PFSK-1 (cell line): ENCODE data around the gene LAIR1.

Experiments used
- FOXP2 ChIP-seq: optimal IDR thresholded peaks from 2 replicates; pipeline ENCODE3; 2011; ENCODE audit warnings: borderline replicate concordance, control low read depth, inconsistent platforms; ENCODE audit not compliant: insufficient read depth; ENCODE audit errors: extremely low read length, extremely low read depth
- POLR2AphosphoS5 ChIP-seq: IDR thresholded peaks from 2 replicates; pipeline ENCODE4 v1.6.1; 2012; ENCODE audit warnings: low read depth, mild to moderate bottlenecking, control low read depth, low read length, moderate library complexity
- REST ChIP-seq, 2 experiments: IDR thresholded peaks; 2 replicates each; pipeline versions ENCODE4 v1.6.1 to v1.8.0; 2011 to 2012; ENCODE audit warnings: low read depth in 2 of 2, low read length in 2 of 2, control low read depth in 1 of 2, inconsistent platforms in 1 of 2, mild to moderate bottlenecking in 1 of 2, moderate library complexity in 1 of 2; ENCODE audit not compliant: insufficient read depth in 1 of 2
- SIN3A ChIP-seq: IDR thresholded peaks from 2 replicates; pipeline ENCODE4 v1.6.1; 2012; ENCODE audit warnings: mild to moderate bottlenecking, low read length, moderate library complexity, borderline replicate concordance; ENCODE audit not compliant: insufficient read depth
- TAF1 ChIP-seq: IDR thresholded peaks from 2 replicates; pipeline ENCODE4 v1.6.1; 2012; ENCODE audit warnings: low read length, control low read depth, borderline replicate concordance; ENCODE audit not compliant: insufficient read depth

The LAIR1 gene

DNA sequence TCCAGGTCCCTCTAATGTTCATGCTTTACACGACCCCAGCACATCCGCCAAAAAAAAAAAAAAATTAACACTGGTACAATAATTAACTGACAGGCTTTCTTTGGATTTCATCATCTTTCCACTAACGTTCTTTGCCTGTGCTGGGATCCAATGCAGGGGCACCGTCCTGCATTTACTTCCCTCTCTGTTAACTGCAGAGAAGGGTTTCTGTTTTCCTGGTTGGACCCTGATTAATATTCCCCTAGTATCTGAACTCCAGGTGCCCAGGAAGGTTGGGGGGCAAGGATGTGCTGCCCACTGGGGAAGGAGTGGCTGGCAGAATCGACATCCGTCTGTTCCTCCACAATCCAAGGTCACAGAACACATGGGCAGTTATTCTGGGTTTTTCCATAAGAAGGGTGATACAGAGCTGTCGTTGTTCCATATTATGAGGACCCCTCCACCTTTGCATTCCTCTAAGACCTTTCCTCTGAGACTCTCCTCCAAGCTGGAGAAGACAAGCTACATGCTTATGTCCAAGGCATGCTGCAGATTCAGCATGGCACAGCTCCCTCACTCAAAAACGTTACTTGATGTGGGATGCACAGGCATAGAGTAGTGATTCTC is 4.5 kb upstream of the LAIR1 start:
- TF ChIP-seq TAF1 (no peak), SIN3A (no peak), POLR2AphosphoS5 (no peak), REST (IDR thresholded peaks at IDR 0.05; ENCODE audit: insufficient read depth in 1 of 2, low read depth in 2 of 2, low read length in 2 of 2) (no peak), FOXP2 (no peak)

DNA sequence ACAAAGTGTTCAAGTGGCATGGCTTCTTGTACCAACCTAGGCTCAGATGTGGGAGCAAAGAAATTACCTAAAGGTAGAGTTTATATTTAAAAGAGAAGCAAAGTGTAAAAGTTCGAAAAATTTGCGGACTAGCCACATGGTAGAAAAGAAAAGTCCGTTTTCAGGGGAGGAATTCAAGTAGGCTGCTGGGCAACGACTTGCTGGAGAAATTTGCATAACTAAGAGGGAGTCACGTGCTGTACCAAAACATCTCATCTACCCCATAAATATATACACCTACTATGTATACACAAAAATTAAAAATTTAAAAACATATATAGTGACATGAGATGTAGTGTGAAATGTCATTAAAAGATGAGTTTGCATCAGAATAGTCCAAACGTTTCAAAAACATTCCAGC is 2.1 kb upstream of the LAIR1 start:
- TF ChIP-seq SIN3A (no peak), TAF1 (no peak), FOXP2 (no peak), REST (IDR thresholded peaks at IDR 0.05; ENCODE audit: insufficient read depth in 1 of 2, low read depth in 2 of 2, low read length in 2 of 2) (no peak), POLR2AphosphoS5 (no peak)

DNA sequence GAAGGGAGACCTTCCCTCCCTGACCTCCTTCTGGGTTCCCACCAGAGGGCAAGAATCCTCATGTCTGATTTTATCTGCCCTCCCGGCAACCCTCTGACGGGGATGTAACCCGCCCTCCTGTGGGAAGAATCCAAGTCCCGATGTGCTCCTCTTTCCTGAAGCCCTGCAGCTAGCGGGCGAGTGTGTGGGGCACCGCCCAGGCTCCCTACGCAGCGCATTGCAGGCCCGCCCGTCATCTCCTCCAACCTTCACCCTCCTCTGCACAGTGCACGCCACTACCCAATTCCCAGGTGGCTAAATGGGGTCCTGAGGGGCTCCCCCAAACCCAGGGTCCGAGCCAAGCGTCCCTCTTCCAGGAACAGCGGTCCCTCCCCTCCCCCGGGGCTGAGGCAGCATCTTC is 7.3 kb downstream of the LAIR1 start:
- no peak for TF ChIP-seq REST (IDR thresholded peaks at IDR 0.05; ENCODE audit: insufficient read depth in 1 of 2, low read depth in 2 of 2, low read length in 2 of 2)
- no peak for TF ChIP-seq POLR2AphosphoS5
- TF ChIP-seq FOXP2: no peak

DNA sequence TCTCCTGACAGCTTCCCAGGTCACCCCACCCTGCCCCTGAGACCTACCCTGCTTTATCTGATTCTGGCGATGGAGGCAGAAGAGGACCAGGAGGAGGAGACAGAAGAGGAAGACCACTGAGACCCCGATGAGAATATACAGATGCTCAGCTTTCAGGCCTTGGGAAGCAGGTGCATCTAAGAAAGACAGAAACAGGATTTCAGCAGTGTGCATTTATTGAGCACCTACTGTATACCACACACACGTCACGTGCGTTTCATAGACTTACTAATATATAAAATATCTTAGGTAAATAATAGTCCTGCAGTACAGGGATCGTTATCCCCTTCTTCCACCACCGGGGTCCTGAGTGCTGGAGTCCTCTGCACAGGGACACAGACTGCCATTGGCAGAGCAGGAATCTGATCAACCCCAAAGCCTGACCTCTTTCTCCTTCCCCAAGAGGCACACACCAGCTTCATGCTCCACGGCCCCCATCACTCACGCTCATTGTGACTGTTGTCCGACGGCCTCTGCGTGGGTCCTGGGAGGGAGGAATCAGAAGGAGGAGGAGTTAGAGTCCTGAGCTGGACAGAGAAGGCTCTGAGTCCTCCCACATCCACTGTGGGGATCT is 8.2 kb downstream of the LAIR1 start:
- TF ChIP-seq SIN3A: no peak
- TF ChIP-seq TAF1: no peak
- TF ChIP-seq FOXP2: no peak
- no peak for TF ChIP-seq POLR2AphosphoS5
- no peak for TF ChIP-seq REST (IDR thresholded peaks at IDR 0.05; ENCODE audit: insufficient read depth in 1 of 2, low read depth in 2 of 2, low read length in 2 of 2)

DNA sequence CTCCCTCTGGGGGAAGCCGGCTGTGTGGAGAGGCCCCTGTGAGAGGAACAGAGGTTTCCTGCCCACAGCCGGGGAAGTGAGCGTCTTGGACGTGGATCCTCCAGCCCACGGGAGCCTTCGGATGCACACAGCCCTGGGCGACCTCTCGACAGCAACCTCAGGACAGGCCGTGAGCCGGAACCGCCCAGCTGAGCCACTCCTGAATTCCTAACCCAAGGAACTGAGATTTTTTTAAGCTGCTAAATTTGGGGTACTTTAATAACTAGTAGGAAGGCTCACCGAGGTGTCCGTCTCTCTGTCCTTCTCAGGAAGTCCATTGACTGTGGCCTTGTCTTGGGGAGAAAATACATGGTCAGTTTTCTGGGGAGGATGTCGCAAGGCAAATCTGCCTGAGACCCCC is 9.1 kb downstream of the LAIR1 start:
- TF ChIP-seq SIN3A (no peak), TAF1 (no peak), REST (IDR thresholded peaks at IDR 0.05; ENCODE audit: insufficient read depth in 1 of 2, low read depth in 2 of 2, low read length in 2 of 2) (no peak), FOXP2 (no peak), POLR2AphosphoS5 (no peak)
